Stimulated activated CD8-positive, alpha-beta memory T cell treated with anti-CD3 and anti-CD28 coated beads, Interleukin-7, amount 100 ng/mL, for 1 hour (primary cell): ENCODE results near the gene CPS1.

Experiments
- DNase-seq, 2 donors: peaks; one replicate each; pipeline ENCODE4 v3.0.0-alpha.2; 2020; ENCODE audit warnings: low read depth in 2 of 2

CPS1 gene

GRCh38 chr2:210546424-210547208 lies 9.8 kb upstream of the CPS1 start:
- DNase-seq, result no peak

GRCh38 chr2:210548031-210548430 lies 8.4 kb upstream of the CPS1 start:
- no peak for DNase-seq

- DNase-seq, result no peak
Measured at GRCh38 chr2:210548878-210549384, 7.5 kb upstream of the CPS1 start.

- no peak for DNase-seq
Measured at GRCh38 chr2:210551001-210551400, 5.4 kb upstream of the CPS1 start.

- no peak for DNase-seq
Measured at GRCh38 chr2:210553373-210553772, 3.0 kb upstream of the CPS1 start.

GRCh38 chr2:210555555-210555954 lies 844 bp upstream of the CPS1 start:
- DNase-seq, result no peak

- no peak for DNase-seq
Measured at GRCh38 chr2:210557721-210558120, 1.3 kb downstream of the CPS1 start.

- DNase-seq, result no peak
Measured at GRCh38 chr2:210558708-210559107, 2.3 kb downstream of the CPS1 start.

- DNase-seq, result no peak
Measured at GRCh38 chr2:210559182-210559581, 2.8 kb downstream of the CPS1 start.

GRCh38 chr2:210561475-210561874 lies 5.1 kb downstream of the CPS1 start:
- no peak for DNase-seq

GRCh38 chr2:210562091-210562490 lies 5.7 kb downstream of the CPS1 start:
- DNase-seq, result no peak

- no peak for DNase-seq
Measured at GRCh38 chr2:210562502-210563080, 6.2 kb downstream of the CPS1 start.

- no peak for DNase-seq
Measured at GRCh38 chr2:210567279-210567678, 10.9 kb downstream of the CPS1 start.

GRCh38 chr2:210568108-210568507 lies 11.7 kb downstream of the CPS1 start:
- no peak for DNase-seq

- DNase-seq, result no peak
Measured at GRCh38 chr2:210577263-210578071, 21.1 kb downstream of the CPS1 start.

GRCh38 chr2:210584834-210585233 lies 28.4 kb downstream of the CPS1 start:
- no peak for DNase-seq

GRCh38 chr2:210586381-210586780 lies 30.0 kb downstream of the CPS1 start:
- DNase-seq, result no peak

GRCh38 chr2:210591663-210592062 lies 35.3 kb downstream of the CPS1 start:
- DNase-seq, result no peak

- DNase-seq, result no peak
Measured at GRCh38 chr2:210592726-210593125, 36.3 kb downstream of the CPS1 start.

- no peak for DNase-seq
Measured at GRCh38 chr2:210593166-210593565, 36.8 kb downstream of the CPS1 start.

GRCh38 chr2:210598219-210598618 lies 41.8 kb downstream of the CPS1 start:
- DNase-seq, result no peak

- DNase-seq, result no peak
Measured at GRCh38 chr2:210599476-210599875, 43.1 kb downstream of the CPS1 start.

GRCh38 chr2:210604666-210605065 lies 48.3 kb downstream of the CPS1 start:
- DNase-seq, result no peak
